GM18519 (cell line): ENCODE measurements around the gene CBLN2.

Experiments
- ATAC-seq: cut with Tn5 transposase; IDR thresholded peaks from one replicate; pipeline ENCODE4 v1.9.1; 2021; ENCODE audit warnings: mild to moderate bottlenecking, moderate library complexity; ENCODE audit not compliant: unreplicated experiment, low FRiP score

The CBLN2 gene

GRCh38 chr18:72544092-72544886, at the start of gene CBLN2:
Gene CBLN2 (minus strand): TSS chr18:72544342. CDS start chr18:72542160, 2,182 bp downstream.
- peak; percentile 94 for ATAC-seq

DNA sequence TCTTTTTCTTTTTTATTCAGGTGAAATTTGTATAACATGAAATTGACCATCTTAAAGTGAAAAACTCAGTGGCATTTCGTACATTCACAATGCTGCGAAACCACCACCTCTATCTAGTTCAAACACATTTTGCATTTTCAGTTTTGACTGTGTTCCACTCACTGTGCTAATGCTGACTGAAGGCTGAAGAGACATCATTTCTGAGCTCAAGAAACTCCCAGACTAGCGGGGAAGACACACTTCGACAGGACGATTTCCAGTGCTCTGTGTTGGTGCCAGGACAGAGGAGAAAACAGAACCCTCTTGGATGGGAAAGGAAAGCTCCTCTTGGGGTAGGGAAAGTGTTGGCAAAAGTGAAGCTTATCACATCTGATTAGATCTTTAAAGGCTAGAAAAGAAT, 44.2 kb upstream of the CBLN2 start:
- ATAC-seq = no peak

DNA sequence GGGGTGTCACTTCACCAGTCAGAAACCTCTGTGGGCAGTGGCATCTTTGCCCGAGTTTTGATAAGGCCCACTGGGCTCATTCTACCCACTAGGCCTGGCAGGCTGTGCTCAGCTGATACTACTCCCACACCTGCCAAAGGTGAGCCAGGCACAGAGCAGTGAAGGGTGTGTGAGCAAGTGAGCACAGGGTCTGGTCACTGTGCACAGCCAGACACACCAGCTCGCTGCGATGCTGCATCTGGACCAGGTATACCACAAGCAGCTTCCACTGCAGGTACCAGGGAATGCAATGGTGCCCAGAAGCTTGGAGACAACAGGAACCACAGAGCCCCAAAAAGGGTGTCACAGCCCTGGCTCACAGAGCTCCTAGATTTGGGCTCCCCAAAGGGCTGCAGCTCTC, 40.6 kb upstream of the CBLN2 start:
- ATAC-seq = no peak

GRCh38 chr18:72581976-72582375, 37.8 kb upstream of the CBLN2 start:
- ATAC-seq = no peak

- ATAC-seq = no peak
These were observed 28.8 kb upstream of the CBLN2 start for GRCh38 chr18:72572896-72573295.

- ATAC-seq = no peak
These were observed 22.1 kb upstream of the CBLN2 start for GRCh38 chr18:72566290-72566689.

- ATAC-seq = no peak
These were observed 11.8 kb upstream of the CBLN2 start for GRCh38 chr18:72555968-72556367.

DNA sequence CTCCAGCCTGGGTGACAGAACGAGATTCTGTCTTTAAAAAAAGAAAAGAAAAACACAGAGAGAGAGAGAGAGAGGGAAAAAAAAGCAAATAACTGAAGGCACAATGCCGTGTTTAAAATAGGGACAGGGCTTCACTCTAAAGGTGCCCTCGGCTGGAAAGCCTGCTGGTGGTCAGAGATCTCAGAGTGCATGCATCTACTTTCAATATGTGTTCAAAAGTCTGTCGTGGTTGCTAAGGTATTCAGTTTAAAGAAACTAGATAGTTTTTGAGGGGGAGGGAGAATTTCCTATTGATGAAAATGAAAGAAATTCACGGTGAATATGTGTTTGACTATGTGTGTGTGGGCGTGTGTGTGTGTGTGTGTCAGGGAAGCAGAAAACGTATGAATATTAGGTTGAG, 11.0 kb upstream of the CBLN2 start:
- ATAC-seq = no peak

DNA sequence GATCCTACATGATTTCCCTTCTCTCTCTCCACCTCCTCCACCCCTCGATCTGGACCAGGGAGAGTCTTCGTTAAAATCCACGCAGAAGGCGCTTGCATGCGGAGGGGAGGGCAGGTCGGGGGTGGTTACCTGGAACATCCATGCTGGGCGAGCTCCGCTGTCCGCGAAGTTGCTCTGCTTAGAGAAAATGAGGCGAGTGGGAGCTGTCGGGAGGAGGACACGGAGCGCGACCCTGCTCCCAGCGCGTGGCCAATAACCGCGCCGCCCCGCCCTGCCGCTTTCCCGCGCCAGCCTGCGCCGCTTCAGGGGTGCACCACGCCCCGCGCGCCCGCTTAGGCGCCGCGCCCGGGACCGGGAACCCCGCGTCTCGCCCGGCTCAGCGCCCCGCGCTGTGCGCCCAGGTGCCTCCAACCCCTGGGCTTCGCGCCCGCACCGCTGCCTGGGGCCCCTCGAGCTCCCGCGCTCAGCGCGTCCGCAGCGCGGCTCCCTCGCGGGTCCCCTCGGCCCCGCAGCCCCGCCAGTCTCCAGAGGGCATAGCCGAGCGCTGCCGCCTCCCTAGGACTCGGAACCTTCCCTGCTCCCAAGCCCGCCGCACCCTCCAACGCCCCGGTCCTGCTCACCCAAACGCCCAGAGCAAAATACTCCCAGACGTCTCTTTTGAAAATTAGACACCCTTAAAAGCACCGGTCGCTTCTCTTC, 636 bp downstream of the CBLN2 start:
- no peak for ATAC-seq

DNA sequence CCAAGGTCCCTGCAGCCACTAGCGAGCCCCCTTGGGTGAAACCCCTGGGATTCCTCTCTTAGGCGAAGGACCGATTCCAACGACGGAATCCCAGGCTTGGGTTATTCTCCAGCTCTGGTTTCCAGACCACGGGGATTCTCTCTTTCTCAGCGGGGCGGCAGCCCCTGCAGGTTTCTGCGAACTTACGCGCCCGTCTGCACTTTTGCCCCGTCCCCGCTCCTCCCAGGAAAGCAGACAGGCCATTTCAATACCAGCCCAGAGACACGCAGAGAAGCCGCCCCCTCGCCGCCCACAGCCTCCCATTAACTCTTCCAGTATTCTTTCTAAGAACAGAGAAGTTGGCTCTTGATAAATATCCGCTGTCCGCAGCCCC, 1.2 kb downstream of the CBLN2 start:
- no peak for ATAC-seq

DNA sequence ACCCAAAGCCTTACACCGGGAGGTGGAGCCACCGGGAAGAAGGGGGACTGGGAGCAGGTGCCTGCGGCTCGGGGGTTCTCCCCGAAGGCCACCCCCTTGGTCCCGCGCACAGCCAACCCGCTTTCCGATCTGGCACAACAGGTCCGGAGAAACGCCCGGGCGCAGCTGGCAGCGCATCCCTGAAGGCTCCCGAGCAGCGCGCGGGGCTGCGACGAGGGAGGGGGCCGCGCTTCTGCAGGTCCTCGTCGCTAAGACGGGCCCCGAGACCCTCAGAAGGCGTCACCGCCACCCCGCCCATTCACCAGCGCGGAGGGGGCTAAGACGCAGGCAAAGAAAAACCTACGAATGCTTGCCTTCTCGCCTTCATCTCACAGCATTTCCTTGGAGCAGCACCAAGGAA, 1.8 kb downstream of the CBLN2 start:
- no peak for ATAC-seq

DNA sequence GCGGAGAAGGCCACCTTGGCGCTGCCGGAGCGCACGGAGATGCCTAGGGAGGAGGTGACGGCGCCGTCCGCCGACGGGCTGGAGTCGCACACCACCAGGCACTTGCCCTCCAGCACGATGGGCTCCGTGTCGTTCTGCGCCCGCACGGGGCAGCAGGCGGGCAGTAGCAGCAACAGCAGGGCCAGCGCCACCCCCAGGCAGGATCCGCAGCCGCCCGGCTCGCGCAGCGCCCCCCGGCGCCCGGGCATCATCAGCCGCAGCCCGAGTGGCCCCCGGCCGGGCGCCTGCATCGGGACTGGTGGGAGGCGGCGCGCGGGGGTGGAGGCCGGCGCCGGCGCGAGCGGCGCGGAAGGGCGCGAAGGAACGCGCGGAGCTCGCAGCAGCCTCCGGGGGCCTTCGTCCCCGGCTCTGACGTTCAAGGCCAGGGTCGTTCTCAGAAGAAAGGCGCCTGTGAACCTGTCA, 2.2 kb downstream of the CBLN2 start:
- ATAC-seq = no peak

DNA sequence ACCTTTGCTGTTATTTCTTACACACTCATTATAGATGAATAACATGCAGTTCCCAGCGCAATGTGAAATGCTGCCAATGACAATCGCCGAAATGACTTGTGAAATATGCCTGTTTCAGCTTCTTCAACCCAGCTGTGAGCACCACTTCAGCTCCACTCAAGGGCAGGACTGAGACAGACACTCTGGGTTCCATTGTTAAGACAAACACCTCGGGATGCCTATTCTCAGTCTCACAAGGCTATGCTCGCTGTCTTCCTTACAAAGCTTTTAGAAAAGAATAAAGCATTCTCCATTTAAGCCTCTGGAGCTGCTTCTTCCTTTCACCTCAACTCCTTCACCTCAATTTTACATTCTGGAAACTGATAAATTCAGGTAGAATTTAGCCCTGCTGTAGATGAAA, 4.2 kb downstream of the CBLN2 start:
- ATAC-seq = no peak

DNA sequence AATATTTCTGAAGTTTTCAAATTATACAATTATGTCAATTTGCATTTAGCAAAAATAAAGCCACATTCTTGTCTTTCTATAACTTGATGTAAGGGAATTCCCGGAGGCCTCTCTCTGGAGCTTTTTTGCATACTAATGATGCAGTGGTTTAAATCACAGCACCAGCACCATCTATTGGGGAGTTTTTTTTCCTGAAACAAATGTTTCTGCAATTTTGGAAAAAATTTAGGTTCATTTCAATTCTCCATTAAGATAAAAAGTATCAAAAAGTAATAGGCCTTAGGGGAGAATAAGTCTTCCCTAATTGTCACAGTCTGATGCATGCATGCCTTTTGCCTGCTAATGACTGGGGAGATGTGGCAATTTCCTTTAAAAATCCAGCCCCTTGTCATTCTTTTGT, 13.5 kb downstream of the CBLN2 start:
- ATAC-seq = no peak

GRCh38 chr18:72504866-72505265, 39.3 kb downstream of the CBLN2 start:
- no peak for ATAC-seq

GRCh38 chr18:72502671-72503431, 41.3 kb downstream of the CBLN2 start:
- ATAC-seq = no peak

DNA sequence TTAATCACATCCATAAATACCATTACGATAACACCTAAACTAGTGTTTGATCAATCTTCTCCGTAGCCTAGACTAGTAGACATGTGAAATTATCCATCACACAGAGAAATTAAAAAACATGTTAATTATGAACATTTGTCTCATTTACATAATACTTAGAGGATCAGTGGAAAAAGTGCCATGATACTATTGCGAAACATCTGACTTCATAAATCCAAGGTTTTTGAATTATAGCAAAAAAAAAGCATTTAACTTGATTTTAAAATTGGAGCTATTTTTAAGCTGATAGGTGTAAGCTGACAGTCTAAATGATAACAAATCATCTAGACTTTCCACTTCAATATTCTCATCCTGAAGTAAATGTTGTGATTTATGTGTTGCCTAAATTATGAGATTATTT, 51.6 kb downstream of the CBLN2 start:
- no peak for ATAC-seq
